ENCODE data around the gene GABRB2. TPM values are rescaled to one million over a fixed set of nuclear protein-coding genes. Genes with fewer than 3 reads are reported as not detected.
A peak's percentile ranks its signal among the peaks of the same experiment; 100 is the strongest.

The GABRB2 gene
- total and polyA plus RNA-seq, 4 donors, result 0.08 TPM; not detected in 3

DNA sequence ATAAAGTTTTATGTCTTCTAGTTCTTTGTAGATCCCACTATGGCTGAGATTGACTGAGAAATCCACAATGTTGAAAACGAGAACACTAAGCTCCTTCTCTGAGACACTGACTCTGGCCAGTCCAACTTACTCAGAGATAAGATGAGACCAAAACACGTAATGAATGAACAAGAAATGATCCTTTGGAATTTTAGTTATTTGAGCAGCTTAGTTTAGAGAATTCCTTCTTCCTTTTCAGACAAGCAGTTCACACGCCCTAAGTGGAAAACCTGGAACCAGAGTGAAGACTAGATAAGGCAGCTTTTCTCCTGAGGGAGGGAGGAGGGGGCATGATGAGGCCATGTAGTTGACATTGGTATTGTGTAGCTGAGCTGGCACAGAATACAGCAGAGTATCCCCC, 139.6 kb downstream of the GABRB2 start:
- no peak overlapping the region for H3K27ac ChIP-seq (ENCODE audit: low read depth in 1 of 2, low read length in 2 of 2)
- 21% methylated on average over 3 of the region's 3 CpGs for WGBS
- no peak overlapping the region for H3K9ac ChIP-seq (ENCODE audit: low read depth in 1 of 2, low read length in 2 of 2)
- no peak for TF ChIP-seq SP1 (IDR thresholded peaks at IDR 0.05)
- TF ChIP-seq, protein P1, sequence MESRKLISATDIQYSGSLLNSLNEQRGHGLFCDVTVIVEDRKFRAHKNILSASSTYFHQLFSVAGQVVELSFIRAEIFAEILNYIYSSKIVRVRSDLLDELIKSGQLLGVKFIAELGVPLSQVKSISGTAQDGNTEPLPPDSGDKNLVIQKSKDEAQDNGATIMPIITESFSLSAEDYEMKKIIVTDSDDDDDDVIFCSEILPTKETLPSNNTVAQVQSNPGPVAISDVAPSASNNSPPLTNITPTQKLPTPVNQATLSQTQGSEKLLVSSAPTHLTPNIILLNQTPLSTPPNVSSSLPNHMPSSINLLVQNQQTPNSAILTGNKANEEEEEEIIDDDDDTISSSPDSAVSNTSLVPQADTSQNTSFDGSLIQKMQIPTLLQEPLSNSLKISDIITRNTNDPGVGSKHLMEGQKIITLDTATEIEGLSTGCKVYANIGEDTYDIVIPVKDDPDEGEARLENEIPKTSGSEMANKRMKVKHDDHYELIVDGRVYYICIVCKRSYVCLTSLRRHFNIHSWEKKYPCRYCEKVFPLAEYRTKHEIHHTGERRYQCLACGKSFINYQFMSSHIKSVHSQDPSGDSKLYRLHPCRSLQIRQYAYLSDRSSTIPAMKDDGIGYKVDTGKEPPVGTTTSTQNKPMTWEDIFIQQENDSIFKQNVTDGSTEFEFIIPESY (IDR thresholded peaks at IDR 0.05), result no peak
- TF ChIP-seq GABPA (IDR thresholded peaks at IDR 0.05 in 1 of 2, conservative IDR thresholded peaks at IDR 0.05 in 1 of 2), result no peak
- TF ChIP-seq, protein P2, sequence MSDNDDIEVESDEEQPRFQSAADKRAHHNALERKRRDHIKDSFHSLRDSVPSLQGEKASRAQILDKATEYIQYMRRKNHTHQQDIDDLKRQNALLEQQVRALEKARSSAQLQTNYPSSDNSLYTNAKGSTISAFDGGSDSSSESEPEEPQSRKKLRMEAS (IDR thresholded peaks at IDR 0.05), result no peak
- TF ChIP-seq EGR1 (IDR thresholded peaks at IDR 0.05; ENCODE audit: low read depth in 2 of 2), result no peak
- TF ChIP-seq, protein P3, sequence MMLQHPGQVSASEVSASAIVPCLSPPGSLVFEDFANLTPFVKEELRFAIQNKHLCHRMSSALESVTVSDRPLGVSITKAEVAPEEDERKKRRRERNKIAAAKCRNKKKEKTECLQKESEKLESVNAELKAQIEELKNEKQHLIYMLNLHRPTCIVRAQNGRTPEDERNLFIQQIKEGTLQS (IDR thresholded peaks at IDR 0.05), result no peak
- no peak for TF ChIP-seq RXRA (IDR thresholded peaks at IDR 0.05)
- TF ChIP-seq NR2F2 (IDR thresholded peaks at IDR 0.05), result peak; percentile 21
- no peaks in the 10 kb centered on the region for H3K27me3 ChIP-seq (ENCODE audit: control insufficient read depth in 4 of 4, insufficient read depth in 4 of 4, low read length in 3 of 4)
- H3K9me3 ChIP-seq (ENCODE audit: control insufficient read depth in 4 of 4, low read length in 3 of 4), result no peaks in the 10 kb centered on the region
- no peak for DNase-seq (ENCODE audit: low spot score)
- H3K4me3 ChIP-seq (ENCODE audit: low read depth in 1 of 3, low read length in 3 of 3), result no peak overlapping the region
- no peaks in the 10 kb centered on the region for H3K36me3 ChIP-seq (ENCODE audit: control insufficient read depth in 4 of 4, insufficient read depth in 3 of 4, low read depth in 1 of 4, low read length in 3 of 4)
- H3K4me1 ChIP-seq (ENCODE audit: control insufficient read depth in 4 of 4, insufficient read depth in 4 of 4, low read length in 3 of 4), result no peaks in the 10 kb centered on the region

DNA sequence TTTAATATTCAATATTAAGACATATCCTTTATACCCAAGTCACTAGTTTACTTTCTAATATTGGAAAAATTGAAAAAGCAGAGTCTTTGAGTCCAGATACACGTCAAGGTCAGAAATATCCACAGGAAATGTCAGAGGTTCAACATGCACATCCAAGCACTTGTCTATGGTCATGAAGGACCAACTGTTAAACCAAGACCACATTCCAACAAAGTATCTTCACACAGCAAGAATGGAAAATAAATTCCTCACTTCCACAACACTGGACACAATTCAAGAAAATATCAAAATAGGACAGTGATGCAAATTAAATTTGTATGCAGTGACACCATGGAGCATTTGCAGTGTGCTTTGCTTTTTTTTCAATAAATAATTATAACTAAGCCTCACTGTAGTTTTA, 142.5 kb downstream of the GABRB2 start:
- no peak overlapping the region for H3K9ac ChIP-seq (ENCODE audit: low read depth in 1 of 2, low read length in 2 of 2)
- TF ChIP-seq SP1 (IDR thresholded peaks at IDR 0.05) (no peak), EGR1 (IDR thresholded peaks at IDR 0.05; ENCODE audit: low read depth in 2 of 2) (no peak), YY1 (IDR thresholded peaks at IDR 0.05) (no peak), RAD21 (IDR thresholded peaks at IDR 0.05) (no peak), GABPA (IDR thresholded peaks at IDR 0.05 in 1 of 2, conservative IDR thresholded peaks at IDR 0.05 in 1 of 2) (no peak), JUND (IDR thresholded peaks at IDR 0.05) (no peak), FOXA1 (IDR thresholded peaks at IDR 0.05) (no peak)
- TF ChIP-seq, protein P3 (IDR thresholded peaks at IDR 0.05), result no peak
- TF ChIP-seq, protein P4, sequence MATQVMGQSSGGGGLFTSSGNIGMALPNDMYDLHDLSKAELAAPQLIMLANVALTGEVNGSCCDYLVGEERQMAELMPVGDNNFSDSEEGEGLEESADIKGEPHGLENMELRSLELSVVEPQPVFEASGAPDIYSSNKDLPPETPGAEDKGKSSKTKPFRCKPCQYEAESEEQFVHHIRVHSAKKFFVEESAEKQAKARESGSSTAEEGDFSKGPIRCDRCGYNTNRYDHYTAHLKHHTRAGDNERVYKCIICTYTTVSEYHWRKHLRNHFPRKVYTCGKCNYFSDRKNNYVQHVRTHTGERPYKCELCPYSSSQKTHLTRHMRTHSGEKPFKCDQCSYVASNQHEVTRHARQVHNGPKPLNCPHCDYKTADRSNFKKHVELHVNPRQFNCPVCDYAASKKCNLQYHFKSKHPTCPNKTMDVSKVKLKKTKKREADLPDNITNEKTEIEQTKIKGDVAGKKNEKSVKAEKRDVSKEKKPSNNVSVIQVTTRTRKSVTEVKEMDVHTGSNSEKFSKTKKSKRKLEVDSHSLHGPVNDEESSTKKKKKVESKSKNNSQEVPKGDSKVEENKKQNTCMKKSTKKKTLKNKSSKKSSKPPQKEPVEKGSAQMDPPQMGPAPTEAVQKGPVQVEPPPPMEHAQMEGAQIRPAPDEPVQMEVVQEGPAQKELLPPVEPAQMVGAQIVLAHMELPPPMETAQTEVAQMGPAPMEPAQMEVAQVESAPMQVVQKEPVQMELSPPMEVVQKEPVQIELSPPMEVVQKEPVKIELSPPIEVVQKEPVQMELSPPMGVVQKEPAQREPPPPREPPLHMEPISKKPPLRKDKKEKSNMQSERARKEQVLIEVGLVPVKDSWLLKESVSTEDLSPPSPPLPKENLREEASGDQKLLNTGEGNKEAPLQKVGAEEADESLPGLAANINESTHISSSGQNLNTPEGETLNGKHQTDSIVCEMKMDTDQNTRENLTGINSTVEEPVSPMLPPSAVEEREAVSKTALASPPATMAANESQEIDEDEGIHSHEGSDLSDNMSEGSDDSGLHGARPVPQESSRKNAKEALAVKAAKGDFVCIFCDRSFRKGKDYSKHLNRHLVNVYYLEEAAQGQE (IDR thresholded peaks at IDR 0.05), result no peak
- TF ChIP-seq, protein P2 (IDR thresholded peaks at IDR 0.05), result no peak
- H3K4me3 ChIP-seq (ENCODE audit: low read depth in 1 of 3, low read length in 3 of 3), result no peak overlapping the region
- H3K36me3 ChIP-seq (ENCODE audit: control insufficient read depth in 4 of 4, insufficient read depth in 3 of 4, low read depth in 1 of 4, low read length in 3 of 4), result no peaks in the 10 kb centered on the region
- no peaks in the 10 kb centered on the region for H3K4me1 ChIP-seq (ENCODE audit: control insufficient read depth in 4 of 4, insufficient read depth in 4 of 4, low read length in 3 of 4)
- H3K27me3 ChIP-seq (ENCODE audit: control insufficient read depth in 4 of 4, insufficient read depth in 4 of 4, low read length in 3 of 4), result peaks cover 0 to 5% (median 0%) of the 10 kb centered on the region in 4 donors
- no peak for DNase-seq (ENCODE audit: low spot score)
- 53% methylated on average over 1 of the region's 1 CpG for WGBS
- H3K9me3 ChIP-seq (ENCODE audit: control insufficient read depth in 4 of 4, low read length in 3 of 4), result no peaks in the 10 kb centered on the region
- H3K27ac ChIP-seq (ENCODE audit: low read depth in 1 of 2, low read length in 2 of 2), result no peak overlapping the region

Data from liver (tissue), 9 donors.